PC-9 (cell line): ENCODE data around the gene ARHGAP45. TPM values are rescaled to one million over a fixed set of nuclear protein-coding genes. Genes with fewer than 3 reads are reported as not detected.
A peak's percentile ranks its signal among the peaks of the same experiment; 100 is the strongest.

ENCODE experiments used
- BruUV-seq: library from RNA; stranded (reverse); fragments of 400-500 nt; replicated peaks from 2 replicates; lab custom pipeline; 2021; lab: Mats Ljungman, UMichigan
- CTCF ChIA-PET: fragments of 300-600 bp; sonication (Branson Sonifier 250); formaldehyde crosslinking; loops from one replicate; lab custom pipeline; 2022; ENCODE audit warnings: antibody characterized with exemption; lab: Charles Lee
- POLR2A ChIA-PET: fragments of 300-600 bp; sonication (Branson Sonifier 250); formaldehyde crosslinking; loops from one replicate; lab custom pipeline; 2022; ENCODE audit warnings: antibody characterized with exemption; ENCODE audit not compliant: unreplicated experiment; lab: Charles Lee
- DNase-seq, 2 experiments: peaks; one replicate each; pipeline versions ENCODE4 v3.0.0 to v3.0.0-alpha.2; 2015 to 2022; ENCODE audit warnings: mixed read lengths in 1 of 2
- H2AFZ ChIP-seq: fragments of 200-600 bp; sonication (generic); 2 replicates; pipeline ENCODE4 v1.8.1; 2017; ENCODE audit warnings: antibody characterized with exemption
- H3F3A ChIP-seq: fragments of 200-600 bp; sonication (generic); 2 replicates; pipeline ENCODE4 v1.8.1; 2017; ENCODE audit warnings: antibody characterized with exemption, mild to moderate bottlenecking, low read depth; ENCODE audit not compliant: insufficient read depth
- H3K27ac ChIP-seq: fragments of 200-600 bp; sonication (generic); 2 replicates; pipeline ENCODE4 v1.6.1; 2016; ENCODE audit warnings: mixed run types
- H3K27me3 ChIP-seq: fragments of 200-600 bp; sonication (generic); 2 replicates; pipeline ENCODE4 v1.6.1; 2016; ENCODE audit warnings: low read depth, mixed run types; ENCODE audit not compliant: insufficient read depth
- H3K36me3 ChIP-seq: fragments of 200-600 bp; sonication (generic); 2 replicates; pipeline ENCODE4 v1.6.1; 2016; ENCODE audit warnings: low read depth, mixed run types
- H3K4me1 ChIP-seq: fragments of 200-600 bp; sonication (generic); replicated peaks from 2 replicates; pipeline ENCODE4 v1.6.1; 2016; ENCODE audit warnings: mixed run types; ENCODE audit not compliant: insufficient read depth
- H3K4me2 ChIP-seq: fragments of 200-600 bp; sonication (generic); 2 replicates; pipeline ENCODE4 v1.6.1; 2017; ENCODE audit warnings: mixed run types
- H3K4me3 ChIP-seq: fragments of 200-600 bp; sonication (generic); 2 replicates; pipeline ENCODE4 v1.6.1; 2016; ENCODE audit warnings: mixed run types
- H3K79me2 ChIP-seq: fragments of 200-600 bp; sonication (generic); 2 replicates; pipeline ENCODE4 v1.6.1; 2017; ENCODE audit warnings: low read depth, mixed run types
- H3K9me2 ChIP-seq: fragments of 200-600 bp; sonication (generic); 2 replicates; pipeline ENCODE4 v1.8.1; 2017; ENCODE audit warnings: mild to moderate bottlenecking; ENCODE audit not compliant: insufficient read depth
- H3K9me3 ChIP-seq: fragments of 200-600 bp; sonication (generic); 2 replicates; pipeline ENCODE4 v1.8.1; 2016; ENCODE audit warnings: low read depth; ENCODE audit not compliant: insufficient read depth
- H4K20me1 ChIP-seq: fragments of 200-600 bp; sonication (generic); 2 replicates; pipeline ENCODE4 v1.8.1; 2017; ENCODE audit not compliant: insufficient read depth
- EZH2 ChIP-seq: fragments of 200-600 bp; sonication (generic); IDR thresholded peaks from 2 replicates; pipeline ENCODE4 v1.8.0; 2017; ENCODE audit warnings: antibody characterized with exemption, low read depth
- intact Hi-C: fragments of 100-400 bp; cut with micrococcal nuclease; formaldehyde crosslinking; loops from one replicate; pipeline ENCODE4 v1.10.0; 2022; ENCODE audit not compliant: unreplicated experiment
- total RNA-seq: library from RNA; stranded (reverse); gene quantifications from 2 replicates; pipeline ENCODE4 v1.2.3, GENCODE V29; 2021
- TF ChIP-seq, protein P1 (sequence below): fragments of 200-600 bp; sonication (generic); conservative IDR thresholded peaks from 2 replicates; pipeline ENCODE4 v1.6.1; 2017; ENCODE audit warnings: mixed run types, antibody characterized with exemption, mild to moderate bottlenecking, moderate library complexity

The ARHGAP45 gene
- total RNA-seq, 1 experiment from 2014 or later, result 20.2 TPM

DNA sequence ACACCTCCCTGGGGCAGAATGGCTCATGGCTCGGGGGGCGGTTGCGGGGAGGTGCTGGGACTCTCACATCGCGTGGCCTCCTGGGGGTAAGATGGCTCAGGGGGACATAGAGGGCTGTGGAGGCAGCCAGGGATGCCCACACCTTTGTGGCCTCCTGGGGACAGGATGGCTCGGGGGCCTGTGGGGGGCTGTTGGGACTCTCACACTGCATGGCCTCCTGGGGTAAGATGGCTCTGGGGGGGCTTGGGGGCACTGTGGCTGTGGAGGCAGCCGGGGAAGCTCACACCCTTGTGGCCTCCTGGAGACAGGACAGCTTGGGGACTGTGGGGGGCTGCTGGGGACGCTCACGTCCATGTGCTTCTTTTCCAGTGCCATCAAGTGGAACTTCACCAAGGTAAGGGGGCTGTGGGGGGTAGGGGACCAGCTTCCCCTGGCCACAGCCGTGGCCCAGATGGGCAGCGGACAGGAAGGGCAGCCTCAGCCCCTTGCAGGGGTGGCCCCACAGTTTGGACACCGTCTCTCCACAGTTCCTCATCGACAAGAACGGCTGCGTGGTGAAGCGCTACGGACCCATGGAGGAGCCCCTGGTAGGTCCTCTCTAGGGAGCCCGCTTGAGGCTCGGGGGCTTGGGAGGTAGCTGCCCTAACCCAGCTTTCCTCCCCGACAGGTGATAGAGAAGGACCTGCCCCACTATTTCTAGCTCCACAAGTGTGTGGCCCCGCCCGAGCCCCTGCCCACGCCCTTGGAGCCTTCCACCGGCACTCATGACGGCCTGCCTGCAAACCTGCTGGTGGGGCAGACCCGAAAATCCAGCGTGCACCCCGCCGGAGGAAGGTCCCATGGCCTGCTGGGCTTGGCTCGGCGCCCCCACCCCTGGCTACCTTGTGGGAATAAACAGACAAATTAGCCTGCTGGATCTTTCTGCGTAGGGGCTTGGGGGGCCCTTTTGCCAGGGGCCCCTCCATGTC, 39.2 kb downstream of the ARHGAP45 start:
- no peak overlapping the region for H2AFZ ChIP-seq
- no TSS peak for BruUV-seq
- H3K4me1 ChIP-seq, result peaks cover 49% of the 10 kb centered on the region
- H3F3A ChIP-seq, result peaks cover 57% of the 10 kb centered on the region
- H4K20me1 ChIP-seq, result peaks cover 30% of the 10 kb centered on the region
- H3K9me3 ChIP-seq, result no peaks in the 10 kb centered on the region
- no peak for DNase-seq
- peak overlapping the region; percentile 88 for H3K4me2 ChIP-seq
- intact Hi-C loops, result no loop called here
- ChIA-PET POLR2A (no interaction called here), CTCF (no interaction called here)
- peaks cover 19% of the 10 kb centered on the region for H3K79me2 ChIP-seq
- H3K36me3 ChIP-seq, result no peaks in the 10 kb centered on the region
- TF ChIP-seq EZH2, result no peak
- TF ChIP-seq, protein P1, sequence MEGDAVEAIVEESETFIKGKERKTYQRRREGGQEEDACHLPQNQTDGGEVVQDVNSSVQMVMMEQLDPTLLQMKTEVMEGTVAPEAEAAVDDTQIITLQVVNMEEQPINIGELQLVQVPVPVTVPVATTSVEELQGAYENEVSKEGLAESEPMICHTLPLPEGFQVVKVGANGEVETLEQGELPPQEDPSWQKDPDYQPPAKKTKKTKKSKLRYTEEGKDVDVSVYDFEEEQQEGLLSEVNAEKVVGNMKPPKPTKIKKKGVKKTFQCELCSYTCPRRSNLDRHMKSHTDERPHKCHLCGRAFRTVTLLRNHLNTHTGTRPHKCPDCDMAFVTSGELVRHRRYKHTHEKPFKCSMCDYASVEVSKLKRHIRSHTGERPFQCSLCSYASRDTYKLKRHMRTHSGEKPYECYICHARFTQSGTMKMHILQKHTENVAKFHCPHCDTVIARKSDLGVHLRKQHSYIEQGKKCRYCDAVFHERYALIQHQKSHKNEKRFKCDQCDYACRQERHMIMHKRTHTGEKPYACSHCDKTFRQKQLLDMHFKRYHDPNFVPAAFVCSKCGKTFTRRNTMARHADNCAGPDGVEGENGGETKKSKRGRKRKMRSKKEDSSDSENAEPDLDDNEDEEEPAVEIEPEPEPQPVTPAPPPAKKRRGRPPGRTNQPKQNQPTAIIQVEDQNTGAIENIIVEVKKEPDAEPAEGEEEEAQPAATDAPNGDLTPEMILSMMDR, result no peak
- H3K27ac ChIP-seq, result peak overlapping the region; percentile 58; the same call in 1 of the 2 replicates
- H3K4me3 ChIP-seq, result peak overlapping the region; percentile 78; the same call in 1 of the 2 replicates
- H3K9me2 ChIP-seq, result no peaks in the 10 kb centered on the region
- no peaks in the 10 kb centered on the region for H3K27me3 ChIP-seq

DNA sequence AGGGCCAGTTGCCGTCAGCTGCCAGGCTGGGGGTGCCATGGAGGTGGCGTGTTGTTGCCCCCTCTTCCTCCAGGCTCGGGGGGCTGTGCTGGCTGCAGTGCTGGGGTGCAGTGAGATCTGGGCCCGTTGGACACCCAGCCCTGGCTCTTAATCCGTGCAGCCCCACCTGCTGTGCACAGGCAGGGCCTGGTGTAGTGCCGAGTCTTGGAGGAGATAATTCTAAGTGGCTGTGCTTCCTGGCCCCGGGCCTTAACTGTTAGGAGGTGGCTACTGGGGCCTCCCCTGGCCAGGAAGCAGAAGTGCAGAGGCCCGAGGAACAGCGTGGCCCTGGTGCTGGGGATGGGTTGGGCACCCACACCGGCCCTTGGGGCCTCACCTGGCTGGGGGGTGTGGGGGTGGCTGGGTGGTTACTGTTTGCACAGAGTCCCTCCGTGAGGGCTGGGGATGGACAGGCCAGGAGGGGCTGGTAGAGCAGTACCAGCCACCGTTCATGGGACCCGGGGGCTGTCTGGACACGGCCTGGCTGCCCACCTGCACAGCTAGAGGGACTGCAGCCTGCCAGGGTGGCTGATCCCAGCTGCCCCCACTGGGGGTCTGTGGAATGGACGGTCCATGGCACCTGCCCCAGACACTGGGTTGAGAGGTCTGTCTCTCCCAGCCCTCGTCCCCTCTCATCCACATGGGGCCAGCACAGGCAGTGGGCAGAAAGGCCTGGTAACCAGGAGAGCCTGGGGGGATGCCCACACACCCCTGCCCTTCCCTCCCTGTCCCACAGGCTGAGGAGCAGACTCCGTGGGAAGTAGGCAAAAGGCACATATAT, 40.1 kb downstream of the ARHGAP45 start:
- Histone ChIP-seq H3F3A (peaks cover 52% of the 10 kb centered on the region), H3K9me3 (no peaks in the 10 kb centered on the region), H3K4me1 (peaks cover 41% of the 10 kb centered on the region), H3K4me2 (peak overlapping the region; percentile 88), H4K20me1 (peaks cover 30% of the 10 kb centered on the region), H2AFZ (no peak overlapping the region), H3K4me3 (no peak overlapping the region), H3K27me3 (no peaks in the 10 kb centered on the region), H3K79me2 (peaks cover 19% of the 10 kb centered on the region), H3K9me2 (no peaks in the 10 kb centered on the region), H3K36me3 (no peaks in the 10 kb centered on the region), H3K27ac (peak overlapping the region; percentile 58)
- peak; percentile 59 for DNase-seq
- BruUV-seq, result no TSS peak
- ChIA-PET POLR2A (no interaction called here), CTCF (no interaction called here)
- no peak for TF ChIP-seq EZH2
- TF ChIP-seq, protein P1, result no peak; the same call in 1 of the 2 replicates
- intact Hi-C loops, result no loop called here

DNA sequence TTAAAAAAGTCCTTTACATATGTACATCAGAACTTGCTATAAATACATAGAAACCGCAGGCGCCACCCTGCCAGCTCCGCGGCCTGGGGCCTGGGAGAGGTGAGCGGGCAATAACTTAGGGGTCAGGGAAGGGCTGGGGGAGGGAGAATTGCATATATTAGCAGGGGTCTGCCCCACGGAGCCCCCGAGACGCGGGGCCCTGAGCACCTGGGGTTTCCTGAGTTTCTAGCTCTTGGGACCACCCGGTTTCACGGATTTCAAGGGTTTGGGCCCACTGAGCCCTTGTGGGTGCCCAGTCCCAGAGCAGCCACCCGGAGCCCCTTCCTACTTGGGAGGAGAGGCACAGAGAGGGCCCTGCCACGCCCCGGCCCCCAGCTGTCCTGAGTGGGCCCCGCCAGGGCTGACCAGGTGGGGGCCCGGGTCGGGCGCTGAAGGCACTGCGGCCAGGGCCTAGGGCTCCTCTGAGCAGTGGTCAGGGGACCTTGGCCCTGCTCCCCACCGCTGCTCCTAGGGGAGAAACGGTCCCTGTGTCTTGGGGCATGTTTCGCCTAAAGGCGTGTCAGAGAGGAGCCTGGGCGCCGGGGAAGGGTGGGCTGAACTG, 40.8 kb downstream of the ARHGAP45 start:
- no peak for TF ChIP-seq EZH2
- TF ChIP-seq, protein P1, result no peak
- peaks cover 53% of the 10 kb centered on the region for H3F3A ChIP-seq
- H4K20me1 ChIP-seq, result peaks cover 30% of the 10 kb centered on the region
- peaks cover 19% of the 10 kb centered on the region for H3K79me2 ChIP-seq
- H3K4me3 ChIP-seq, result no peak overlapping the region
- intact Hi-C loops, result no loop called here
- ChIA-PET CTCF (no interaction called here), POLR2A (no interaction called here)
- no peak overlapping the region for H3K4me2 ChIP-seq
- no peaks in the 10 kb centered on the region for H3K9me3 ChIP-seq
- peak overlapping the region; percentile 58 for H3K27ac ChIP-seq
- H3K36me3 ChIP-seq, result no peaks in the 10 kb centered on the region
- peak in 1 of 2 experiments; percentile 45 for DNase-seq
- no TSS peak for BruUV-seq
- H2AFZ ChIP-seq, result no peak overlapping the region
- peaks cover 34% of the 10 kb centered on the region for H3K4me1 ChIP-seq
- no peaks in the 10 kb centered on the region for H3K9me2 ChIP-seq
- no peaks in the 10 kb centered on the region for H3K27me3 ChIP-seq
